Activated T-cell treated with anti-CD3 and anti-CD28 coated beads, Interleukin-2, amount 50 U/mL, for 48 hours (primary cell): ENCODE measurements around the gene MAL.
A peak's percentile ranks its signal among the peaks of the same experiment; 100 is the strongest.

ENCODE experiments used
- DNase-seq, 2 experiments: peaks; one replicate each; pipeline ENCODE4 v3.0.0-alpha.2; 2020

MAL gene

DNA sequence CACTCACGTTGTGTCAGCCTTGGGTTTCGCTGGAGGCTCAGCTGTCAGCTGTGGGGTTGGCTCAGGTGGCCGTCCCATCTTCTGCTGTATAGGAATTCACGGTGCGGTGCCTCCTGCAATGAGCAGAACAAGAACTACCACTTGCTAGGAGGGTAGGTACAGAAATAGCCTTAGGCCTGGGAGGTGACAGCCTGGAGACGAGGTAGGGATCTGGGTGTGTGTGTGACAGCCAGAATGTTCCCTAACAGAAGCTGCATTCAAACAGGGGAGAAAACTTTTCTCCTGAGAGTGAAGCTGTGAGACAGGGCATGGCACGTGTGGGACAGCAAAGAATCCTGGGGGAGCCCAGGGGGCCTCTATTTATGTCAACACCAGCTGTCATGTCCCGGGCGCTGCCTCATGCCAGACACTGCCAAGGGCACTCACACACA is 8.4 kb upstream of the MAL start:
- no peak for DNase-seq

DNA sequence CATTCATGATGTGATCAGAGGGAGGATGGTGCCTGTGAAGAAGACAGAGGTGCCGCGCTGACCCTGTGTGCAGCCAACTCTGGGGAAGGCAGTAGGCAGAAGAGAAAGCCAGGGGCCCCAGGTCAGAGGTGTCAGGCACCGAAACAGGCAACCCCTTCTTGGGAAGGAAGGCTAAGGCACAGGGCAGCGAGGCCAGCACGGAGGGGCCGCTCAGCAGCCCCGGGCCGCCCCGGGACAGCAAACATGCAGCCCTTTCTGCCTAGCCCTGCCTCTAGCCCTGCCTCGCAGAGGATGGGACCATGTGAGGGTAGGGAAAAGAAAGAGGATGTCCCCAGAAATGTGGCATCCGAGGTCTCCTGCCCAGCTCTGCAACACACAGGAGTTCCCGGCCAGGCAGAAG is 7.7 kb upstream of the MAL start:
- no peak for DNase-seq

DNA sequence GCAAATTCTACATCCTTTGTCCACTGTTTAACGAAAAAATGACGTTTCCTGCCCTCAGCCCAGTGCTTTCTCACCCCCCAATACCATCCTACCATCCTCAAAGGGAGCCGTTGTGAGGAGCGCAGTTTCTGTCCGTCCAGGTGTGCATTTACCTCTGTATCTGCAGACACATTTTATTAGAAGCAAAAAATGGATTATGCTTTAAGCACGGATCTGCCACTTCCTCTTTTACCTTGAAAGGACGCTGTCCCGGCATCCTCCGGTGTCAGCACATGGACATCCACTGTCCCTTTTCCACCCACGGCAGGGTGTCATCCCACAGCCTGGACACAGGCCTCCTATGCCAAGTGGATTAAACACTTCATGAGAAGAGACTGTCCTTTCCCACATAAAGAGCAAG is 7.2 kb upstream of the MAL start:
- DNase-seq = no peak

DNA sequence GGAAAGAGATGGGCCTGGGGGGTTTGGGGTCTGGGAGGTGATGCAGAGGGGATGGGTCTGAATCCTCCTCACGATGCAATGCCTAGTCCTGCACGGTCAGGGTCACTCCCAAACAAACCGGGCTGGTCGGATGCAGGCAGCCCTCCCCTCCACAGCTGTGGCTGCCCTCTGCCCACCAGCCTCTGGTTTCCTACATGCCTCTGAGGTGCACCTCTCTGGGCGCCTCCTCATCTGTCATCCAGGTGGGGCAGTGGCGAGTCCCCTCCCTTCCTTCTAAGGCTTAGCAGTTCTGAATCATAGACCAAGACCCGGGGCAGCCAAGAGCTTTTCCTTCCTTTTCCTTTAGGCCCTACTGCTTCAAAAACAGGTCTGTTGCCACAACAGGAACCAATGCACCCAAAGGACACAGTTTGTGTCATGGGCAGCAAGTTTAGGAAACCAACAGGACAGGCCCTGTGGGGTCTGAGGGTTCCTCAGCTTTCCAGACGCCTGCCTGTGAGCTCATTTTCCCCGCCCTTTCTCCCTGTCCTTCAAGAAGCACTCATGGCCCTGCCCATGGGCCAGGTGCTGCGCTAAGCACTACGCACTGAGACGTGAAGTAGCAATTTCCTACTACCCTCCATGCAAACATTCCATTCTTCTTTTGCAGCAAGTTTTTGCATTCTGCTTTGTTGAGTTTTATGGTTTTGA is 6.5 kb upstream of the MAL start:
- DNase-seq = no peak

DNA sequence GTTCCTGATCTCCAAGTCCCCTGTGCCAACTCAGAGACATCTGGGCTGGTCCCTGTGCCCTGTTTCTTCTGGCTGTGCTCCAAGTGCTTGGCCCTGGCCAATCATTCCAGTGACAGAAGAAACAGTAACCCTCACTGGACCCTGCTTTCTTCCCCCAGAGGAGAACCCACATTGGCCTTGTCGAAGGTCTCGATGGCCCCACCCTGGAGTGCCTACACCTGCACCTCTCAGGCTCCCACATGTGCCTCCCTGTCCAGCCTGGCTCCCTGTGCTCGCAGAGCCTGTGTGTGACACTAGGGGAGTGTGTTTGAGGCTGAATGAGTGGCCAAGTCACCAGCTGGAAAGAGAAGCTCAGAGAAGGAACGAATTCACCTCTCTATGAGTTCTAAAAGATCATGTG is 5.9 kb upstream of the MAL start:
- DNase-seq = no peak

DNA sequence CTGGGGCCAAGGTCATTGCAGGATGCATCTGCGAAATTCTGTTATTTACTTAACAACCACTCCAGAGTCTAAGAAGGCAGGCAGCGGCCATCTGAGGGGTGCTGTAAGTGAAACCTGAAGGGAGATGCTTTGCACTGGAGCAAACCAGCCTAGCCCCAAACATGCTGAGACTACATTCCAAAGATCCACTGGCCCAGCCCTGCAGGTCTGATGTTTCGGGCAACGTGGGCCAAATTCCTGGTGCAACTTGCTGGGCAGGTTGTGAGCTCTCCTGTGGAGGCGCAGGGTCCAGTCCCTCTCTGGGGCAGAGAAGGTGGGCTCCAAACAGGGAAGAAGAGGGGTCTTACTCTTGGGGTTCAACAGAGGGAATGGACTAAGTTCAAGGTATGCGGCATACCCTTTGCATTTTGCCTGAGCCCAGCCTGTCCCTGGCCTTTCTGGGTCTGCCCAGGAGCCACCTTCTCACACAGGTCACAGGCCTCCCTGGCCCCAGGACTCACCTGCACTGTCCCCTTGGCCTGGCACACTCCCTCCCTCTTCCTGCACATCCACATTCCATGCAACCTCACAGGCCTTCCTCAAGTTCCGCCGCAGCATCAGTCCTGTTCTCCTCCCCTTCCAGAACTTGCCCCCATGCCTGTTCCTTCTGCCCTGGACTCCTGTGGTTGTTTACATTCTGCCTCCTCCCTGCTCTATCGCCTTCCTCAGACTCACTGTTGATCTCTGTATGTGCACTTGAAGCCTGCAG is 5.1 kb upstream of the MAL start:
- no peak for DNase-seq

DNA sequence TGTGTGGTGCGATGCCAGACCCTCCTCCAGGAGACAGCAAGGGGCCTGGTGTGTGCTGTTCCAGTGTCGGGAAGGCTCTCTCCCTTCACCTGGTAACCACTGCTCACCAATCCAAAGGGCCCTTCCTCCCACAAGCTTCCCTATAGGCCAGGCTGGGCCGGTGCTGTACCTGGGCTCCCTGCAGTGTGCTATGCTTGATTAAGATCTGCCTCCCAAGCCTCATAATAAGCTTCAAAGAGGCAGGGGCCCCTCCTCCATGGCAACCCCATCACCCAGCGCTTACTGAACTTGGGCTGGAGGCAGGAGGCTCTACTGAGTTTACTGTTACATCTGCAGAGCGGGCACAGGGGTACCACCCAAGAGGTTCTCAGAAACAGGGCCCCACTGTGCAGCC is 4.5 kb upstream of the MAL start:
- DNase-seq = no peak

DNA sequence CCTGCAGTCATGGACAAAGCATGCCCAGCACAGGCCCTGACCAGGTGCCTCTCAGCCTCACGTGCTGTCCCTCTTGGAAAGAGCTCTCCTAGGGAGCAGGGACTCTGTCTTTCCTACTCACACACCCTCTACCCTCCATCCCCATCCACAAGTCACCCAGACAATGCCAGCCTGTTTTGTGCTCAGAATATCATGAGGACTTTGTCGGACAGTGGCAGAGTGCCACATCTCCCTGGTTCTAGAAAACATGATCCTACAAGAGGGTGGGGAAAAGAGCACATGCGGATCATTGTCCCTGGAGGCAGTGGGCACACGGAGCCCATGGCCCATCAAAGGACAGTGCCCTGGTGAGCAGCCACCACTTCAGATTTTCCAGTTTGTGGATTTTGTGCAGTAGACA is 3.7 kb upstream of the MAL start:
- no peak for DNase-seq

DNA sequence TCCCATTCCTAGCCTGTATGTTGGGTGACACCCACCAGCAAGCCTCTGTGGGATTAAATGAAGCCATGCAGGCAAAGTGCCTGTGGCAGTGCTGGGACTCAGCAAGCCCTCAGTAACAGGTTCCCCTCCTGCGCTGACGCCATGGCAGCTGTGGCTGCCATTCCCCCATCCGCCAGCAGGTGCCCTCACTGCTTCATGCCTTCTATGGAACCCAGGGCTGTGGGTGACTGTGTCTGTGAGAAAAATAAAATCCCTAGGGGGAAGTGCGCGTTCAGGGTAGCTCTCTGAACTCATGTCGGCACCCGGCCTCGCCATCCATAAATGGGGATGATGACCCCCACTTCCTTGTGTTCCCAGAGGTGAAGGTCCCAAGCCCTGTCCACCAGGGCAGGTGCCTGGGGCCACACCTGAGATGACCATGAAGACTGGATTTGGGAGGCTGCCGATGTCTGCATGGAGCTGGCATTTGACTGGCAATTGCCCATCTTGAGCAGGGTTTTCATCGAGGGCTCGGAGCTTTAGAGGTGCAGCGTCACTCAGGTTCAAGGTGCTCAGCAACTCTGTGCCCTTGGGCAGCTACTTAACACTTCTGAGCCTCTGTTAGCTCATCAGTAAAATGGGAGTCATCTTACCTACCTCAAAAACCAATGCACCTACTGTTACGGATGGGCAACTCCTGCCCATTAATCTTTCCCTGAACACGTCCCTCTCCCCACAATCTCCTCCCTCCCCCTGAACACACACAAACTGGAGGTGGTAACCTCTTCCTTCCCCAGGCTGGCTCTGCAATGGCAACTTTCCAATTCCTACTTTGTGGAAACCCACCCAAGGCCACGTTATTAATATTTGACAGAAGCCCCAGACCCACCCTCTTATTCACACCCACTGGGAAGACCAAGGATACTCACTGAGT is 2.9 kb upstream of the MAL start:
- peak; percentile 93 to 94 for DNase-seq

DNA sequence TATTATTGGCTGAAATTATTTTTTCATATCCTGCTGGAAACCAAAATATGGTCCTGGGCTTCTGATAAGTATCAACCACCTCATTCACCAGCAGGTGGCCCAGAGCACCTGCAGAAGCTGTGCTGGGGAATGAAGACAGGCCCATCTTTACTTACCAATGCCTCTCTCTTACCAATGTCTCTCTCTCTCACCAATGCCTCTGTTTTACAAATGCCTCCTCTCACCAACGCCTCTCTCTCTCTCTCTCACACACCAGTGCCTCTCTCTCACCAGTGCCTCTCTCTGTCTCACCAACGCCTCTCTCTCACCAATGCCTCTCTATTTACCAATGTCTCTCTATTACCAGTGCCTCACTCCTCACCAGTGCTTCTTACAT is 2.3 kb upstream of the MAL start:
- peak in 1 of 2 experiments; percentile 64 for DNase-seq

DNA sequence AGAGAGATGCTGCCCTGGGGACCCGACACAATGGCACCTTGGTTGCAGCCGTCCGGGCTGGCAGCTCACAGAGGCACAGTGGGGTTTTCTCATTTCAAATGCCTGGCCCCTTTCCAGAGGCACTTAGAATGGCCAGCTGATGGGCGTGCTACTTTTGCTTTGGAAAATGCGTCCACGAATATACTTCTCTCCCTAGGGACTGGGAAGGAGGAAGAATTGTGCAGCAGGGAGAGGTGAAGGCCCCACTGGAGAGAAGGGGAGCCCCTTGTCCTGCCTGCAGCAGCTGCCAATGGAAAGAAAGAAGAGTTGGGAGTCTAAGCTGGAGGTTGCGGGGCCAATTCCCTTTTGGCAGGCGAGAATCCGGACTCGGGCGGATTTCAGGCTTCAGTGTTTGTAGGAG is 1.1 kb upstream of the MAL start:
- no peak for DNase-seq

DNA sequence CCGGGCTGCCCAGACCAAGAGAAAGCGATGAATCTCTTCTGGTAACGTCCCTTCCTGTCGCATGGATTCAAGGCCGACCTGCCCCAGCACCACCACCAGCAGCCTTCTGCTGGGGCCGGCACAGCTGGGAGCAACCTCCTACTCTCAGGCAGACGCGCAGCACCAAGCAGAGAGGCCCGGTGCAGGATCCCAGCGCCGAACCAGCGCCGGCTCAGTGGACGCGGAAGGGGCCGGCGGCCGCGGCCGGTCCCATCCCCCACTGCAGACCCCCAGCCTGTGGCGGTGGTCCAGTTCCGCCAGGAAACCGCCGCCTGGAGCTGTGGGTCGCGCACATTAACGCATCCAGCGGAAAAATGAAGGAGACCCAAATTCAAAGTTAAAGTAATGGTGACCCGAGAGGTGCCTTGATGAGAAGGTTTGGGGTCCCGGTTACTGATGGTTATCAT is 525 bp upstream of the MAL start:
- DNase-seq = peak in 1 of 2 experiments; percentile 44

DNA sequence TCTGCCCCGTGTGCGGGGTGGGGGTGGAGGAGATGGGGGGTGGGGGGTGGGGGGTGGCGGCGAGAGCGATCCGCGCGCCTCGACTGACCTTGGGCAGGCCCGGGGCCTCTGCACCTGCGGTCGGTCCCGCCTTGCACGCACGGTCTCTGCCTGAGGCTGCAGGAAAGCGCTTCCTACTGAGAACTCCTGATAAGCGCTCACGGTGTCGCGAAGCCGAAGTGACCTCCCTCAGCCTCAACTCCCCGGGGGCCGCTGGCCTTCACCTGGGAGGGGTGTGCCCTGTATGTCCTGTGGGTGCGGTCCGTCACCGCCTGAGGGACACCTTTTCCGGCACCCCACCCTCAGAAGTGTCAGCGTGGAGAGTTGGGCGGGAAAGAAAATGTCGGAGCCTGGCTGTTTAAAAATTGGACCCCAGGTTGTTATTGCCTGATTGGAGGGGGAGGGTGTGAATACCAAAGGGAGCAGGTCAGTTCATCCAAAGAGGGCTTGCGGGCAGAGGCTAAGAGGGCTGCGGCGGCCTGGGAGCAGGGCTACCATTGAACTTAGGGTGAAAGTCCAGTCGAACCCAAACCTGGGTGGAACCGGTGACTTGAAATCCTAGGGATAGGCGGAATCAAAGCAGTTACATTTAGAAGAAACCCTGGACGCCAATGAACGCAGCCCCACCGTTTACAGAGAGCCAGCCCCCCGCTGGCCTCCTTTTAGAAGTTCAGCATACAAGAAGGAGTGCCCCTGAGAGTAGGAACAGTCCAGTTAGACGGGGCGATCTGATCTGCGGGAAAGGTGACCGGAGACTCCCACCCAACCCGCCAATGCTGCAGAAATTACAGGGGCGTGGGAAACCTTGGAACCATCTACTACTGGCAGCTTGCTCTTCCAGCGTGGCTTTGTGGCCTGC is 1.2 kb downstream of the MAL start:
- DNase-seq = peak; percentile 53 to 61

DNA sequence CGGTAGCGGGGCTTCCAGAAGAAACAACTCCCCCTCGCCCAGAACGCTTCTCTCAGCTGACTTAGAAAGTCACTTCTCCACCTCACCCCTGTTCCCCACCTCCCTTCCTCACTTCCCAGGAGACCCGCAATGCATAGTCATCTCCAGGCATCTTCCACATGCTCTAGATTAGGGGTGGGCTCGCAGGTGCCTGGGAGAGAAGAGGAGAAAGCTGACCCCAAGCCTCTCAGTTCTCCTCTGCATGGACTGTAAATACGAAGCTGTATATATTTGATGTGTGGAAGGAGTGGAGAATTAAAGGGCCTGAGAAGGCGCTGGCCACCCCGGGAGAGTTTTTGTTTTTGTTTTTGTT is 1.8 kb downstream of the MAL start:
- no peak for DNase-seq

DNA sequence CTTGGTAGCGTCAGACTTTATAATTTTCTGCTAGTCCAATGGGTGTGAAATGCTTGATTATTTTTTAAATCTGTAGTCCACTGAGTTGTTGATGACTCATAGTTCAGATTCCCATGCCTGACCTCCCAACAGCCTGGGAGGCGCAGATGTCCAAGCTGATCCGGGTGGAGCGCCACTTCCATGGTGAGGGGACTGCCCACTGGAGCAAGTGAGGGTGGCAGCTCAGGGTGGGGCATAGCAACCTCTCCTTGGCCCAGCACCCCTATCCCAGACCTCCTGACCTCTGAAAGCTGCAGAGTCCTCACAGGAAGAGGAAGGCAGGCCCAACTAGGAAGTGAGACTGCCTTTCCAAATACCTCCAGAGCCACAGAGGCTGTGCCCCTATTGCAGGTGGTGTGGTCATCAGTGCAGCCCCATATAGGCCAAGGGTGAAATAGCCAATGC is 4.4 kb downstream of the MAL start:
- no peak for DNase-seq

DNA sequence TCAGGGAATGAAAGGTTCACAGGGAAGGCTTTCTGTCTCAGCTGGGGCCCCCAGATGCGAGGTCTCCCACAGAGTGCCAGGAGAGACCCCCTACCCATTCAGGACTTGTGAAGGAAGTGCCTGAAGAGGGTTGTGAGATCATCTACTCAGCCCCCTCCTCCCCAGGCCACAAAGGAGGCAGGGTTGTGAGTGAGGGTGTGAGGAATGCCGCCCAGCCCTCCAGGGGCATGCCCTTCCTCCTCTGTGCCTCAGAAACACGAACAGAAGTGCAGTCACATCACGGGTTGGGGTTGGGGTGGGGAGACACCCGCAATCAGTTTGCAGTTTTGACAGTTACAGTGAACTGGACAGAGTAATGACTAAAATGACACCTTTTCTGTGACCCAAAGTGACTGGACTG is 5.0 kb downstream of the MAL start:
- no peak for DNase-seq

DNA sequence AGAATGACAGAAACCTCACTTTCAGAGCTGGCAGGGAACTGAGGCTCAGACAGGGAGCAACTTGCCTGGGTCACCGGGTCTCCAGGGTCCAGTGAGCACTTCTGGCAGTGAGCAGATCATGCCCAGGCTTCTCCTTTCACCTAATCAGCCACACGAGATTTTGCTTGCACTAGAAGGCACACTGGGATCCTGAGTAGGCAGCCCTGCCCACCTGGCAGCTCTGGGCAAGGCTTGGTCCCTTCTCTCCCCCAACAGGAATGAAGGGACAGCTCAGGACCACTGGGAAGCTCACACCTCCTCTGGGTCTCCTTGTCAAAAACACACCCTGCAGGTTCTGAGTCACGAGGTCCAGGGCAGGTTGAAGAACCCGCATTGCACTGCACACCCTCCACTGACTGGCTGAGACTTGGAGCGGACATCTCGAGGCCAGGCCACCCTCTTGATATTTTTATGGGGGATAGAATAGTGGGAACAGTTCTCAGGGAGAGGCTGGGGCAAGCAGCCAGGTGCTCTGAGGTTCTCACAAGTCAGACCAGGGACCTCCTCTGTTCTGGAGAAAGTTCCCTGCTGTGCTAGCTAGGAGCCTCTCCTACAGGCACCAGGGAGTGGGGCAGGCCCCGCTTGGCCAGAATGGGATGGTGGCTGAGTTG is 5.7 kb downstream of the MAL start:
- DNase-seq = no peak

DNA sequence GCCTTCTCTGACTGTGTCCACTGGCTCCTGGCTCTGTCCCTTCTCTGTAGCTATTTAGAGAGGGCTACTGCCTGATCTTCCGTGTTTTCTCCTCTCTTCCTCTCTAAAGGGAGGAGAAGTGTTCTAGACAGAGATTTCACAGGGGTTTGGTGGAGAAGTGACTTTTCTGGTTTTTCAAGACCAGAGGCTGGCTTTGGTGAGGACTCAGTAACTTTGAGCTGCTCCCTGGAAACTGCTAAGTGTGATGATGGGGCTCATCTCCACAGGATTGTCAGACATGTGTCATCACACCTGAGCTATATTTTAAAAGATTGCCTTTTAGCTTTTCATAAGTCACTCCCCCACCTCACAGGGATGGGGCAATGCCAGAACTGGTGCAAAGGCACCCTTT is 6.2 kb downstream of the MAL start:
- DNase-seq = no peak

DNA sequence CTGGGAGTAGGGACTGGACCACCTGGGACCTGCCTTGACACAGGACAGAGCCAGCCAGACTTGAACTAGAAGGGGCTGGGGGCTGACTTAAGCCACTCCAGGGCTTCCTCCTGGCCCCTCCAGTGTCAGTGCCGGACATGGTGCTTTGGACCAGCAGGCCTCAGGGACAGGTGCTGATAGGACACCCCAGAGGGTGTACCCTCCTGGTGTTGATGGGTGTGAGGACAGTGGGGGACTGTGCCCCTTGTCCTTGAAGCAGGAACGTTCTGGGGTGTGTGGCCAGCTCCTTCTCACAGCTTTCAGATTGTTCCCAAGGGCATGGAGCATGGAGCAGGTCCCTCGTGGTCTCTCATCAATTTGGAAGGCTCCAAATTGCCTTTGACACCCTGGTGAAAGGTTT is 6.8 kb downstream of the MAL start:
- no peak for DNase-seq

DNA sequence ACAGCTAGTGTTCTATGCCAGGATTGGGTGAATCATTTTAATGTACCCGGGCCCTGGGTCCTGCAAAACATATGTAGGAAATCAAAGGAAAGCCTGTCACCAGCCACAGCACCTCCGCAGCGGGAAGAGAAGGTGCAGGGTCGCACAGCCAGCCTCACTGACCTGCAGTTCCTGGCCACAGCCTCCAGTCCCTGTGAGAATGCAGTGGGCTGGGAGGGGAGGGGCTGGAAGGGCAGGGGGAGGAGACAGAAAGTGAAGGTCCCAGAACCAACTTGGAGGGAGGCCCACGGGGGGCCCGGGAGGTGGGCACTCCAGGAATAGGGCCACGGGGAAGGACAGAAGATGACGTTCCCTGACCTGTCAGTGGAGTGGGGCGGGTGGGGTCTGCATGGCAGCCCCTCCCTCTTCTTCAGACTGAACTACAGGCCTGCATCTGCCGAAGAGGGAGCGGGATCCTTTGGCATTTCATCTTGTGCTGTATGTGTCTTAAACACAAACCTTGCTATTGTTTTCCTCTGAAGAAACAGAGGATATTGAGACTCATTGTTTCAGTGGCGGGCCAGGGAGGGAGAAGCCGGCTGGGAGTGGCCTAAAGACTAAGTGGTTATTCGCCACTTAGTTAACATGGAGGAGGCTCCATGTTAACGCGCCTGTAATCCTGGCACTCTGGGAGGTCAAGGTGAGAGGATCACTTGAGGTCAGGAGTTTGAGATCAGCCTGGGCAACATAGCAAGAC is 7.5 kb downstream of the MAL start:
- DNase-seq = no peak

DNA sequence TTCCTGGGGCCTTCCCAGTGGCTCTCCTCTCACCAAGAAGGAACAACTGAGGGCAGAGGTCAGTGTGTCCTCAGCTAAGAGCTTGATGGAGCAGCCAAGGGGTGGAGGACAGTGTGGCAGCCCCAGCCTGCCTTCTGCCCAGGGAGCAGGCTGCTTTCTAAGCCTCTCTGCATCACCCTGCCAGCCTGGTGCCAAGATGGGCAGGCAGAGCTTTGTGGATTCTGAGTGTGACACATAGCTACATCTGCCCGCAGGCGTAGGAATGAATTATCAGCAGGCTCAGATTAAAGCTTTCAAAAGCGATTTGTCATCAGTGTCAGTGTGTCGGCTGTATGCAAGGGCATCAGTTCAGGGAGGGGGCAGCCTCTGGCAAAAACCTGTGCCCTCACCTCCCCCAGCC is 8.7 kb downstream of the MAL start:
- no peak for DNase-seq
